B cell (primary cell): Measurements from ENCODE around the gene PTPRS. TPM values are rescaled to one million over a fixed set of nuclear protein-coding genes. Genes with fewer than 3 reads are reported as not detected.
A peak's percentile ranks its signal among the peaks of the same experiment; 100 is the strongest.

Source experiments
- ATAC-seq: fragments of 200-7000 bp; cut with Tn5 transposase; one replicate; pipeline ENCODE4 v1.10.0; 2021; ENCODE audit warnings: low read depth, mild to moderate bottlenecking, moderate number of reproducible peaks, moderate library complexity
- CTCF ChIA-PET: fragments of 350-600 bp; sonication (Branson Sonifier 250); formaldehyde crosslinking; loops from one replicate; lab custom pipeline; 2021; ENCODE audit warnings: antibody characterized with exemption, inconsistent platforms; lab: Charles Lee
- POLR2A ChIA-PET: fragments of 350-600 bp; sonication (Branson Sonifier 250); formaldehyde crosslinking; loops from one replicate; lab custom pipeline; 2021; ENCODE audit warnings: antibody characterized with exemption; lab: Charles Lee
- DNase-seq: peaks from one replicate; pipeline ENCODE4 v3.0.0; 2013
- H2AFZ ChIP-seq: 2 replicates; pipeline ENCODE4 v1.6.1; 2012; ENCODE audit warnings: mild to moderate bottlenecking, low read depth, low read length; ENCODE audit not compliant: insufficient read depth, poor library complexity, severe bottlenecking
- H3K27ac ChIP-seq, 2 donors: 1 replicate in 1 of 2; 2 replicates in 1 of 2; pipeline ENCODE4 v1.5.1; 2012 to 2013; ENCODE audit warnings: low read length in 2 of 2, mild to moderate bottlenecking in 2 of 2, moderate library complexity in 1 of 2
- H3K27me3 ChIP-seq, 4 experiments: fragments of 200-600 bp in 1 of 4; sonication (generic) in 1 of 4; replicated peaks in 1 of 4; 1 replicate in 2 of 4; 2 replicates in 2 of 4; pipeline versions ENCODE4 v1.6.1 to v1.7.0; 2013 to 2016; ENCODE audit warnings: low read length in 3 of 4, mild to moderate bottlenecking in 2 of 4, mixed read lengths in 1 of 4, moderate library complexity in 1 of 4; ENCODE audit not compliant: insufficient read depth in 4 of 4, control insufficient read depth in 3 of 4; ENCODE audit errors: control extremely low read depth in 1 of 4
- H3K36me3 ChIP-seq, 2 experiments: replicated peaks in 1 of 2; 1 replicate in 1 of 2; 2 replicates in 1 of 2; pipeline versions ENCODE4 v1.6.1 to v1.7.1; 2013; ENCODE audit warnings: low read length in 1 of 2; ENCODE audit not compliant: insufficient read depth in 2 of 2, control insufficient read depth in 1 of 2; ENCODE audit errors: control extremely low read depth in 1 of 2, extremely low read depth in 1 of 2
- H3K4me1 ChIP-seq, 2 donors: fragments of 200-600 bp in 1 of 2; sonication (generic) in 1 of 2; 1 replicate in 1 of 2; 2 replicates in 1 of 2; pipeline versions ENCODE4 v1.5.1 to v1.6.1; 2013 to 2017; ENCODE audit warnings: low read length in 2 of 2; ENCODE audit not compliant: control insufficient read depth in 2 of 2, insufficient read depth in 2 of 2
- H3K4me2 ChIP-seq: replicated peaks from 2 replicates; pipeline ENCODE3; 2012; ENCODE audit warnings: mild to moderate bottlenecking, low read depth, low read length; ENCODE audit not compliant: poor library complexity, severe bottlenecking
- H3K4me3 ChIP-seq, 5 experiments: fragments of 200-600 bp in 1 of 5; sonication (generic) in 1 of 5; 1 replicate in 3 of 5; 2 replicates in 2 of 5; pipeline versions ENCODE4 v1.5.1 to v1.7.0; 2011 to 2016; ENCODE audit warnings: low read length in 4 of 5, mild to moderate bottlenecking in 4 of 5, low read depth in 2 of 5, control low read depth in 1 of 5, moderate library complexity in 1 of 5; ENCODE audit not compliant: insufficient read depth in 1 of 5; ENCODE audit errors: control extremely low read depth in 1 of 5, extremely low read depth in 1 of 5
- H3K79me2 ChIP-seq: fragments of 200-600 bp; sonication (generic); one replicate; pipeline ENCODE4 v1.6.0; 2016; ENCODE audit warnings: low read length; ENCODE audit not compliant: control insufficient read depth, insufficient read depth
- H3K9ac ChIP-seq: fragments of 200-600 bp; sonication (generic); 2 replicates; pipeline ENCODE4 v1.6.1; 2017; ENCODE audit warnings: mild to moderate bottlenecking, low read length, moderate library complexity
- H3K9me3 ChIP-seq, 3 donors: one replicate each; pipeline versions ENCODE4 v1.6.1 to v1.7.1; 2013; ENCODE audit warnings: low read length in 2 of 3; ENCODE audit not compliant: control insufficient read depth in 2 of 3, insufficient read depth in 1 of 3; ENCODE audit errors: control extremely low read depth in 1 of 3
- H4K20me1 ChIP-seq: 2 replicates; pipeline ENCODE4 v1.6.0; 2012; ENCODE audit warnings: mild to moderate bottlenecking, low read length; ENCODE audit not compliant: insufficient read depth, control insufficient read depth, poor library complexity, severe bottlenecking
- H3K27ac Mint-ChIP-seq: one replicate; pipeline ENCODE4 v1.8.0; 2021; ENCODE audit warnings: mixed read lengths
- H3K27me3 Mint-ChIP-seq: one replicate; pipeline ENCODE4 v1.8.0; 2021; ENCODE audit warnings: mixed read lengths
- H3K4me1 Mint-ChIP-seq: one replicate; pipeline ENCODE4 v1.8.0; 2021; ENCODE audit warnings: mixed read lengths
- H3K4me3 Mint-ChIP-seq: one replicate; pipeline ENCODE4 v1.8.0; 2021; ENCODE audit warnings: mixed read lengths
- H3K9me3 Mint-ChIP-seq: one replicate; pipeline ENCODE4 v1.8.0; 2022; ENCODE audit warnings: mixed read lengths; ENCODE audit not compliant: insufficient read depth
- EZH2 ChIP-seq: IDR thresholded peaks from 2 replicates; pipeline ENCODE4 v1.6.1; 2012; ENCODE audit warnings: borderline replicate concordance, low read depth, mild to moderate bottlenecking, moderate library complexity, low read length; ENCODE audit not compliant: insufficient read depth, poor library complexity, severe bottlenecking
- WGBS: methylation state at CpG from one replicate; pipeline ENCODE4 v1.1.5; 2013; ENCODE audit warnings: missing lambda C conversion rate; ENCODE audit not compliant: insufficient coverage; 5-methylcytosine and 5-hydroxymethylcytosine counted together
- intact Hi-C: fragments of 100-400 bp; cut with micrococcal nuclease; formaldehyde crosslinking; loops from one replicate; pipeline ENCODE4 v1.10.0; 2022
- polyA plus RNA-seq: library from polyadenylated mRNA; depleted of rRNA; stranded (reverse); fragments of >200 nt; gene quantifications from 2 replicates; pipeline ENCODE4 v1.2.3, GENCODE V29; 2012
- total RNA-seq, 2 donors: library from RNA; stranded (reverse); fragments of 120-200 nt in 1 of 2; gene quantifications; 1 replicate in 1 of 2; 2 replicates in 1 of 2; pipeline versions ENCODE4 v1.2.3 to v1.2.4, GENCODE V29; 2013 to 2022
- TF ChIP-seq, protein P1 (sequence below): fragments of 200-600 bp; IDR thresholded peaks from one replicate; pipeline ENCODE4 v1.8.0; 2022; ENCODE audit warnings: antibody characterized with exemption, mild to moderate bottlenecking

Gene PTPRS
- total and polyA plus RNA-seq, 2 donors (not counting 1 experiment from before 2014, with no cell fraction given) = 6.5 to 10.0 TPM

DNA sequence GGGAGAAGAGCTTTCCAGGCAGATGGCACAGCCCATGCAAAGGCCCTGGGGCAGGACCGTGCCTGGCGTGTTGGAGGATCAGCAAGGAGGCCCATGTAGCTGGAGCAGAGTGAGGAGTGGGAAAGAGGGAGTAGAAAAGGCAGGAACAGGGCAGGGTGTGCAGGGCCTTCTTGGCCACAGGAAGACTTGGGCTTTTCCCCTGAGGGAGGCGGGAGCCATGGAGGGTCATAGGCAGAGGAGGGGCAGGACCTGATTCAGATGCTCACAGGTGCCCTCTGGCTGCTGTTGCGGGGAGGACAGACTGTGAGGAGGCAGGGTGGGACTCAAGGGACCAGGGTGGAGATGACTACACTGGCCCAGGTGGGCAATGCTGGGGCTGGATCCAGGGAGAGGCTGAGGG, 13.8 kb upstream of the PTPRS start:
- H3K27me3 Mint-ChIP-seq = peaks cover 30% of the 10 kb centered on the region
- no peak overlapping the region for H3K4me2 ChIP-seq
- DNase-seq (no peak), ATAC-seq (peak; percentile 41)
- H3K9me3 Mint-ChIP-seq = no peaks in the 10 kb centered on the region
- H3K9me3 ChIP-seq = peaks cover 0 to 13% (median 0%) of the 10 kb centered on the region in 3 donors
- no peak overlapping the region for H3K4me3 Mint-ChIP-seq
- no peak overlapping the region for H3K27ac ChIP-seq
- no peaks in the 10 kb centered on the region for H3K4me1 ChIP-seq
- no peaks in the 10 kb centered on the region for H3K4me1 Mint-ChIP-seq
- ChIA-PET CTCF (no interaction called here), POLR2A (no interaction called here)
- TF ChIP-seq, protein P1, sequence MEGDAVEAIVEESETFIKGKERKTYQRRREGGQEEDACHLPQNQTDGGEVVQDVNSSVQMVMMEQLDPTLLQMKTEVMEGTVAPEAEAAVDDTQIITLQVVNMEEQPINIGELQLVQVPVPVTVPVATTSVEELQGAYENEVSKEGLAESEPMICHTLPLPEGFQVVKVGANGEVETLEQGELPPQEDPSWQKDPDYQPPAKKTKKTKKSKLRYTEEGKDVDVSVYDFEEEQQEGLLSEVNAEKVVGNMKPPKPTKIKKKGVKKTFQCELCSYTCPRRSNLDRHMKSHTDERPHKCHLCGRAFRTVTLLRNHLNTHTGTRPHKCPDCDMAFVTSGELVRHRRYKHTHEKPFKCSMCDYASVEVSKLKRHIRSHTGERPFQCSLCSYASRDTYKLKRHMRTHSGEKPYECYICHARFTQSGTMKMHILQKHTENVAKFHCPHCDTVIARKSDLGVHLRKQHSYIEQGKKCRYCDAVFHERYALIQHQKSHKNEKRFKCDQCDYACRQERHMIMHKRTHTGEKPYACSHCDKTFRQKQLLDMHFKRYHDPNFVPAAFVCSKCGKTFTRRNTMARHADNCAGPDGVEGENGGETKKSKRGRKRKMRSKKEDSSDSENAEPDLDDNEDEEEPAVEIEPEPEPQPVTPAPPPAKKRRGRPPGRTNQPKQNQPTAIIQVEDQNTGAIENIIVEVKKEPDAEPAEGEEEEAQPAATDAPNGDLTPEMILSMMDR = no peak
- TF ChIP-seq EZH2 = no peak
- H3K79me2 ChIP-seq = no peaks in the 10 kb centered on the region
- H3K9ac ChIP-seq = no peak overlapping the region
- H3K36me3 ChIP-seq = no peaks in the 10 kb centered on the region
- H3K27me3 ChIP-seq = peaks cover 0 to 26% (median 0%) of the 10 kb centered on the region in 4 experiments
- no peak overlapping the region for H2AFZ ChIP-seq
- H4K20me1 ChIP-seq = no peaks in the 10 kb centered on the region
- no peak overlapping the region for H3K27ac Mint-ChIP-seq
- 86% methylated on average over 4 of the region's 4 CpGs for WGBS
- no peak overlapping the region for H3K4me3 ChIP-seq
- intact Hi-C loops = loop anchor here (10.0 kb wide), 1 partner anchor 310 kb away; no protein-coding TSS in a partner anchor

DNA sequence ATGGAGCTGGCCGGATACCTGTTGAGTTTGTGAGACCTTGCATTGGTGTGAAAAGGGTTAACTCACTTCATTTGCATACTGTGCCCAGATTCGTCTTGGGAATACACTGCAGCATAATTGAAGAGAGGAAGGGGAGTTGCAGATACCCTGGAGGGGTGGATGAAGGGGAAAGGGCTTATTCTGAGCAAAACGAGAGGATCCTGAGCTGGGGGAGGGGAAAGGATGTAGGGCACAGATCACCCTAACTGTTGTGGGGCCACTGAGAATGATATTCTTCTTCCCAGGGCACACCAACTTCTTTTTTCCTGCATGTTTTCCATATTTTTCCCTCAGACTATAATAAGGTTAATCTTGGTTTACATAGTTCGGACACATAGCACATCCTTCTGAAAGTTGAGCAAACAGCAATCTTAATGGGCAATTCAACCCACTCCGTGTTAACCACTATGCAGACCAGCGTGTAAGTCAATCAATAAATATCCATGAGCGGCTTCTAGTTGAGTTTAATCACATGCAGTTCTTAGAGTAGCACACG, 11.7 kb upstream of the PTPRS start:
- Histone ChIP-seq H3K27ac (no peak overlapping the region), H3K4me3 (no peak overlapping the region), H4K20me1 (no peaks in the 10 kb centered on the region), H3K27me3 (peaks cover 0 to 20% (median 0%) of the 10 kb centered on the region in 4 experiments), H3K79me2 (no peaks in the 10 kb centered on the region), H3K4me2 (no peak overlapping the region), H3K9ac (no peak overlapping the region), H3K4me1 (no peaks in the 10 kb centered on the region), H2AFZ (no peak overlapping the region), H3K36me3 (no peaks in the 10 kb centered on the region), H3K9me3 (peaks cover 0 to 8% (median 0%) of the 10 kb centered on the region in 3 donors)
- intact Hi-C loops = loop anchor here (10.0 kb wide), 1 partner anchor 307 kb away; no protein-coding TSS in a partner anchor
- TF ChIP-seq, protein P1 = no peak
- TF ChIP-seq EZH2 = no peak
- CTCF ChIA-PET = no interaction called here
- no peak for DNase-seq
- H3K27ac Mint-ChIP-seq = no peak overlapping the region
- H3K4me1 Mint-ChIP-seq = no peaks in the 10 kb centered on the region
- no peak overlapping the region for H3K4me3 Mint-ChIP-seq
- ATAC-seq = no peak
- POLR2A ChIA-PET = no interaction called here
- H3K9me3 Mint-ChIP-seq = no peaks in the 10 kb centered on the region
- H3K27me3 Mint-ChIP-seq = peaks cover 27% of the 10 kb centered on the region
- 63% methylated on average over 6 of the region's 8 CpGs for WGBS
